GM20431 (cell line): ENCODE data around the gene OPHN1.

ENCODE experiments used
- in situ Hi-C: fragments of 300-500 bp; cut with MseI, MboI; formaldehyde crosslinking; loops from one replicate; pipeline ENCODE4 v1.15.0; 2020; ENCODE audit warnings: low sequenced_read_pairs; ENCODE audit not compliant: unreplicated experiment

Gene OPHN1

GRCh38 chrX:68433155-68433980, at the start of gene OPHN1:
OPHN1 (minus strand) TSS chrX:68433495; CDS start chrX:68433020, 475 bp downstream.
- in situ Hi-C loops: no loop called here

GRCh38 chrX:68480969-68481368, 47.7 kb upstream of the OPHN1 start:
- in situ Hi-C loops: no loop called here

GRCh38 chrX:68464796-68465195, 31.5 kb upstream of the OPHN1 start:
- in situ Hi-C loops: no loop called here

GRCh38 chrX:68463880-68464279, 30.6 kb upstream of the OPHN1 start:
- in situ Hi-C loops: no loop called here

GRCh38 chrX:68462653-68463052, 29.4 kb upstream of the OPHN1 start:
- in situ Hi-C loops: no loop called here

- in situ Hi-C loops: no loop called here
Observed at GRCh38 chrX:68462197-68462596, 28.9 kb upstream of the OPHN1 start.

GRCh38 chrX:68461576-68461975, 28.3 kb upstream of the OPHN1 start:
- in situ Hi-C loops: no loop called here

- in situ Hi-C loops: no loop called here
Observed at GRCh38 chrX:68461093-68461492, 27.8 kb upstream of the OPHN1 start.

GRCh38 chrX:68455151-68455510, 21.8 kb upstream of the OPHN1 start:
- in situ Hi-C loops: no loop called here

- in situ Hi-C loops: no loop called here
Observed at GRCh38 chrX:68454476-68455150, 21.3 kb upstream of the OPHN1 start.

- in situ Hi-C loops: no loop called here
Observed at GRCh38 chrX:68451720-68452119, 18.4 kb upstream of the OPHN1 start.

- in situ Hi-C loops: no loop called here
Observed at GRCh38 chrX:68443155-68443868, 10.0 kb upstream of the OPHN1 start.

- in situ Hi-C loops: no loop called here
Observed at GRCh38 chrX:68440940-68441339, 7.6 kb upstream of the OPHN1 start.

GRCh38 chrX:68440442-68440841, 7.1 kb upstream of the OPHN1 start:
- in situ Hi-C loops: no loop called here

- in situ Hi-C loops: no loop called here
Observed at GRCh38 chrX:68439341-68439740, 6.0 kb upstream of the OPHN1 start.

- in situ Hi-C loops: no loop called here
Observed at GRCh38 chrX:68438575-68438974, 5.3 kb upstream of the OPHN1 start.

- in situ Hi-C loops: no loop called here
Observed at GRCh38 chrX:68433981-68434299, 645 bp upstream of the OPHN1 start.

GRCh38 chrX:68432648-68433047, 647 bp downstream of the OPHN1 start:
- in situ Hi-C loops: no loop called here

GRCh38 chrX:68431836-68432235, 1.5 kb downstream of the OPHN1 start:
- in situ Hi-C loops: no loop called here

GRCh38 chrX:68429216-68429615, 4.1 kb downstream of the OPHN1 start:
- in situ Hi-C loops: no loop called here

- in situ Hi-C loops: no loop called here
Observed at GRCh38 chrX:68428431-68428830, 4.9 kb downstream of the OPHN1 start.
